ENCODE results near the gene BLNK.

Gene BLNK

GRCh38 chr10:96170230-96170629 lies 101.1 kb downstream of the BLNK start:
- POLR2A ChIA-PET, result no interaction called here
- no peak for DNase-seq (ENCODE audit: extremely low spot score)
- CTCF ChIA-PET, result interaction anchor here (1.2 to 2.4 kb wide), 3 partner anchors 13 to 59 kb away, joined by 3 to 10 read pairs (median 4); no protein-coding TSS in a partner anchor
- TF ChIP-seq CTCF (IDR thresholded peaks at IDR 0.05; ENCODE audit: control extremely low read depth, extremely low read depth, low read depth, missing control alignments), result no peak

- no peak for DNase-seq (ENCODE audit: extremely low spot score)
- CTCF ChIA-PET, result interaction anchor here (0.9 to 2.4 kb wide), 4 partner anchors 10 to 738 kb away, joined by 3 to 10 read pairs (median 3); no protein-coding TSS in a partner anchor
- POLR2A ChIA-PET, result no interaction called here
- no peak for TF ChIP-seq CTCF (IDR thresholded peaks at IDR 0.05; ENCODE audit: control extremely low read depth, extremely low read depth, low read depth, missing control alignments)
These were observed 102.8 kb downstream of the BLNK start for GRCh38 chr10:96168546-96168945.

DNA sequence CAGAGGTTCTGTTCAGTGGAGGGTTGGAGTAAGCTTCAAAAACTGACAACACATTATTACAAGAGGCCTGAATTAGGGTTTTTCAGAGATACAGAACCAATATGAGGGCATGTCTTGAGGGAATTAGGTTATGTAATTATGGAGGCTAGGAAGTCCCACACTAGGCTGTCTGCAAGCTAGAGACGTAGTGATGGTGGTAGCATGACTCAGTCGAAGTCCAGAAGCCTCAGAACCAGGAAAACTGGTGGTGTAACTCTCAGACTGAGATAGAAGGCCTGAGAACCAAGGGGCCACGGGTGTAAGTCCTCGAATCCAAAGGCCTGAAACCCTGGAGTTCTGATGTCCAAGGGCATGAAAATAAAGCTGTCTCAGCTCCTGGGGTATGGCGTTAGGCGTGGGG lies 105.6 kb downstream of the BLNK start:
- TF ChIP-seq CTCF (IDR thresholded peaks at IDR 0.05; ENCODE audit: control extremely low read depth, extremely low read depth, low read depth, missing control alignments), result no peak
- DNase-seq (ENCODE audit: extremely low spot score), result no peak
- ChIA-PET POLR2A (interaction anchor here (0.6 kb wide), 1 partner anchor 101 kb away, joined by 3 read pairs; no protein-coding TSS in a partner anchor), CTCF (interaction anchor here (1.0 to 1.4 kb wide), 2 partner anchors 17 to 64 kb away, joined by 3 read pairs; no protein-coding TSS in a partner anchor)

DNA sequence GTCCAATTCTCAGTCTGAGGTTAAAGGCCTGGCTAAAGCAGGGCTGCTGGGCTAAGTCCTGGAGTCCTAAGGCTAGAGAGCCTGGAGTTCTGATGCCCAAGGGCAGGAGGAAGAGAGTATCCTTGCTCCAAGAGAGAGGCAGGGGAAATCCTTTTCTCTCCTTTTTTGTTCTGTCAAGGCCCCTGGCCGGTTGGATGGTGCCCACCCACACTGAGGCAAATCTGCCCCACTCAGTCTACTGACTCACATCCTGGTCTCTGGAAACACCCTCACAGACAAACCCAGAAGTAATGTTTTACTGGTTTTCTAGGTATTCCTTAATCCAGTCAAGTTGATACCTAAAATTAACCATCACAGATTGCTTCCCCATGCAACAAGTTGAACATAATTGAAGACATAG lies 118.3 kb downstream of the BLNK start:
- DNase-seq (ENCODE audit: extremely low spot score), result no peak
- no peak for TF ChIP-seq CTCF (IDR thresholded peaks at IDR 0.05; ENCODE audit: control extremely low read depth, extremely low read depth, low read depth, missing control alignments)
- POLR2A ChIA-PET, result no interaction called here
- CTCF ChIA-PET, result no interaction called here

DNA sequence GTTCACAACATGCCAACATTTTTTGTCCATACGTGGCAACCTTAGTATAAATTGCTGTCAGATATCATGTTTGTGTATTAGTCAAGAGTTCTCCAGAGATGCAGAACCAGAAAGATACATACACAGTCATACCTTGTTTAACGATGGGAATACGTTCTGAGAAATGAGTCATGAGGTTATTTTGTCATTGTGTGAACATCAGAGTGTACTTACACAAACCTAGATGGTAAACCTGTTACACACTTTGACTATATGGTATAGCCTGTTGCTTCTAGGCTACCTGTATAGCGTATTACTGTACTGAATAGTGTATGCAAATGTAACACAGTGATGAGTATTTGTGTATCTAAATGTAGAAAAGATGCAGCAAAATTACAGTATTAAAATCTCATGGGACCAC lies 118.9 kb downstream of the BLNK start:
- DNase-seq (ENCODE audit: extremely low spot score), result no peak
- ChIA-PET POLR2A (no interaction called here), CTCF (interaction anchor here (1.0 to 1.4 kb wide), 2 partner anchors 14 to 77 kb away, joined by 3 to 4 read pairs; no protein-coding TSS in a partner anchor)
- TF ChIP-seq CTCF (IDR thresholded peaks at IDR 0.05; ENCODE audit: control extremely low read depth, extremely low read depth, low read depth, missing control alignments), result no peak

Data from GM10248 (cell line).